OCI-LY7 (cell line): Measurements from ENCODE around the gene ITPA.

Source experiments
- EZH2phosphoT487 ChIP-seq: fragments of 200-600 bp; sonication (generic); IDR thresholded peaks from 2 replicates; pipeline ENCODE4 v1.6.1; 2018; ENCODE audit warnings: low read depth, borderline replicate concordance, mild to moderate bottlenecking, mixed run types, antibody characterized with exemption, low read length, moderate library complexity, mixed read lengths
- TF ChIP-seq, protein P1 (sequence below): fragments of 200-600 bp; sonication (generic); conservative IDR thresholded peaks from 2 replicates; pipeline ENCODE4 v1.5.1; 2014; ENCODE audit warnings: mild to moderate bottlenecking, antibody characterized with exemption, low read length, moderate library complexity, mixed read lengths

DNA sequence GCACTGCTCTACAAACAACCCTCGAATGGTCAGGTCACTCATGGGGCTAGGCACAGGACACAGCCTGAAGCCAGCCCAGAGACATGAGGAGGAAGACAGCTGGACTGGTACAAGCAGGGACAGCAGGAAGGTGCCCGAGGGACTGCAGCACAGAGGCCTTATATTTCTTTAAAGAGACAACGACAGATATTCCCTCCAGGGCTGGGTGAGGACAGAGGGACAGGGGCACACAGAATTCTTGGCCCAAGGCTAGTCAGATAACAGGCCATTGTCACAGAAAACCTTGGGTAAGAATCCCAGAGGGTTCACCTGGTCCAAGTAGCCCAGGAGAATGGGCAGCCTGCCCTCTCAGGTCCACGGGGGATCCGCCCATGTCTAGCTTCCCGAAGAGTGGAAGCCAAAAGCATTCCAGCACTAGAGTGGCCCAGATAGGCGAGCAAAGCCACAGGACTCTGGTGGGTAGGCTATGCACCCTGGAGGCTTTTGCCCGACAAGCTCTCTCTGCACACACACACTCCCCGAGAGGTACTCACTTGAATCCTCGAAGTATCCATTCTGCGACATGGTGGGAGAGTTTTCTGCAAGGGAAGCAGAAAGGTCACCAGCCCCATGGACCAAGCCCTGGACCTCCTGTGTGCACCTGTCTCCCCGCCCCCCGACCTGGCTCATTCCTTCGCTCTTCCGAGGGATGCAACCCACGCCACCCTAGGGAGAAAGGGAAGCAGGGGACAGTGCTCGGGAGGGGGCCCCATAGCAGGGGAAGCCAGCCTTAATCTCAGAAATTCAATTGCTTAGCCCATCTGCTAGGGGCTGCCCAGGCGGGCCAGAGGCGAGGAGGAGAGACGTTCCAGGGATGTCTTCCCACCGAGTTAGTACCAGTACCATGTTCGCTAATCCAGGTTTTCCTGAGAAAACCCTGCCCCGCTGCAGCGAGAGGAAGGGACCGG lies 28.0 kb downstream of the ITPA start:
- TF ChIP-seq, protein P1, sequence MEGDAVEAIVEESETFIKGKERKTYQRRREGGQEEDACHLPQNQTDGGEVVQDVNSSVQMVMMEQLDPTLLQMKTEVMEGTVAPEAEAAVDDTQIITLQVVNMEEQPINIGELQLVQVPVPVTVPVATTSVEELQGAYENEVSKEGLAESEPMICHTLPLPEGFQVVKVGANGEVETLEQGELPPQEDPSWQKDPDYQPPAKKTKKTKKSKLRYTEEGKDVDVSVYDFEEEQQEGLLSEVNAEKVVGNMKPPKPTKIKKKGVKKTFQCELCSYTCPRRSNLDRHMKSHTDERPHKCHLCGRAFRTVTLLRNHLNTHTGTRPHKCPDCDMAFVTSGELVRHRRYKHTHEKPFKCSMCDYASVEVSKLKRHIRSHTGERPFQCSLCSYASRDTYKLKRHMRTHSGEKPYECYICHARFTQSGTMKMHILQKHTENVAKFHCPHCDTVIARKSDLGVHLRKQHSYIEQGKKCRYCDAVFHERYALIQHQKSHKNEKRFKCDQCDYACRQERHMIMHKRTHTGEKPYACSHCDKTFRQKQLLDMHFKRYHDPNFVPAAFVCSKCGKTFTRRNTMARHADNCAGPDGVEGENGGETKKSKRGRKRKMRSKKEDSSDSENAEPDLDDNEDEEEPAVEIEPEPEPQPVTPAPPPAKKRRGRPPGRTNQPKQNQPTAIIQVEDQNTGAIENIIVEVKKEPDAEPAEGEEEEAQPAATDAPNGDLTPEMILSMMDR: no peak
- no peak for TF ChIP-seq EZH2phosphoT487
